ENCODE data around the gene COL21A1. TPM values are rescaled to one million over a fixed set of nuclear protein-coding genes. Genes with fewer than 3 reads are reported as not detected.

The COL21A1 gene
- polyA plus RNA-seq, 2 of the 4 experiments (the other 2 are of a cell fraction): 1.4 to 3.3 TPM

DNA sequence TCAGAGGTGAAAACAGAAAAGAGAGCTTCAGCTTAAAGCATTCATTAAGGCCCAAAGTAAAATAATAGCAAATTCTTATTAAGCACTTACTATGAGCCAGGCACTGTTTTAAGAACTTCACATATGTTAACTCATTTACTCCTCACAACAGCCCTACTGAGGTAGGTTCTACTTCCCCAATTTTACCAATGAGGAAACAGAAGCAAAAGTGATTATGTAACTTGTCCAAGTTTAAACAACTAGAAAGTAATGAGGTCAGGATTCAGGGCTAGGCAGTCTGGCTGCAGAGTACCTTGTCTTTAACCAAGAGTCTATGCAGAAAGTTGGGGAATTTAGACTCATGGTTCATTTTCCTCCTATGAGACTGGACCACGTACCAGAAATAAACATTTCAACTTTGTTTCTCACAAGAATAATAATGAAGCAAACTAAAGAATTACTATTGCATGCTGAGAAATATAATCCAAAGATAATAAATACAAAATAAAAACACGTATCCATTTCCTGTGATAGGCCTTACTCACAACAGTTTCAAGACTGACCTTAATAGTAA, 3.8 kb downstream of the COL21A1 start:
- ATAC-seq (no peak), DNase-seq (ENCODE audit: low read depth in 1 of 2, low spot score in 1 of 2) (no peak), FAIRE-seq (no peak)
- POLR2A ChIA-PET: no interaction called here
- Histone ChIP-seq H3K9me3 (no peaks in the 10 kb centered on the region), H3K27ac (no peak overlapping the region), H3K4me3 (no peak overlapping the region), H3K4me1 (peaks cover 21% of the 10 kb centered on the region), H3K4me2 (no peak overlapping the region)
- WGBS (ENCODE audit: missing lambda C conversion rate): 86% methylated on average over 2 of the region's 2 CpGs
- CTCF ChIA-PET: no interaction called here
- TF ChIP-seq CBX8 (IDR thresholded peaks at IDR 0.05): no peak
- TF ChIP-seq, protein P1, sequence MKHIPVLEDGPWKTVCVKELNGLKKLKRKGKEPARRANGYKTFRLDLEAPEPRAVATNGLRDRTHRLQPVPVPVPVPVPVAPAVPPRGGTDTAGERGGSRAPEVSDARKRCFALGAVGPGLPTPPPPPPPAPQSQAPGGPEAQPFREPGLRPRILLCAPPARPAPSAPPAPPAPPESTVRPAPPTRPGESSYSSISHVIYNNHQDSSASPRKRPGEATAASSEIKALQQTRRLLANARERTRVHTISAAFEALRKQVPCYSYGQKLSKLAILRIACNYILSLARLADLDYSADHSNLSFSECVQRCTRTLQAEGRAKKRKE (CRISPR knock-in tag; IDR thresholded peaks at IDR 0.05; ENCODE audit: low read depth): no peak
- TF ChIP-seq NPAS2 (CRISPR knock-in tag; IDR thresholded peaks at IDR 0.05; ENCODE audit: borderline replicate concordance): no peak
- TF ChIP-seq ZFP36 (IDR thresholded peaks at IDR 0.05; ENCODE audit: borderline replicate concordance, partially characterized antibody): no peak
- TF ChIP-seq CBX2 (IDR thresholded peaks at IDR 0.05; ENCODE audit: borderline replicate concordance, low read depth): no peak
- TF ChIP-seq HOXB5 (CRISPR knock-in tag; IDR thresholded peaks at IDR 0.05): no peak
- TF ChIP-seq HOXB13 (CRISPR knock-in tag; IDR thresholded peaks at IDR 0.05; ENCODE audit: low read depth): no peak
- TF ChIP-seq RCOR1 (IDR thresholded peaks at IDR 0.05; ENCODE audit: low read depth, low read length): no peak
- TF ChIP-seq EHMT2 (IDR thresholded peaks at IDR 0.05; ENCODE audit: low read depth): no peak
- no peak for TF ChIP-seq RFX5 (IDR thresholded peaks at IDR 0.05)
- no peak for TF ChIP-seq TFCP2L1 (CRISPR knock-in tag; IDR thresholded peaks at IDR 0.05)
- TF ChIP-seq, protein P2, sequence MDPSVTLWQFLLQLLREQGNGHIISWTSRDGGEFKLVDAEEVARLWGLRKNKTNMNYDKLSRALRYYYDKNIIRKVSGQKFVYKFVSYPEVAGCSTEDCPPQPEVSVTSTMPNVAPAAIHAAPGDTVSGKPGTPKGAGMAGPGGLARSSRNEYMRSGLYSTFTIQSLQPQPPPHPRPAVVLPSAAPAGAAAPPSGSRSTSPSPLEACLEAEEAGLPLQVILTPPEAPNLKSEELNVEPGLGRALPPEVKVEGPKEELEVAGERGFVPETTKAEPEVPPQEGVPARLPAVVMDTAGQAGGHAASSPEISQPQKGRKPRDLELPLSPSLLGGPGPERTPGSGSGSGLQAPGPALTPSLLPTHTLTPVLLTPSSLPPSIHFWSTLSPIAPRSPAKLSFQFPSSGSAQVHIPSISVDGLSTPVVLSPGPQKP (IDR thresholded peaks at IDR 0.05; ENCODE audit: low read depth, low read length): no peak
- TF ChIP-seq, protein P3, sequence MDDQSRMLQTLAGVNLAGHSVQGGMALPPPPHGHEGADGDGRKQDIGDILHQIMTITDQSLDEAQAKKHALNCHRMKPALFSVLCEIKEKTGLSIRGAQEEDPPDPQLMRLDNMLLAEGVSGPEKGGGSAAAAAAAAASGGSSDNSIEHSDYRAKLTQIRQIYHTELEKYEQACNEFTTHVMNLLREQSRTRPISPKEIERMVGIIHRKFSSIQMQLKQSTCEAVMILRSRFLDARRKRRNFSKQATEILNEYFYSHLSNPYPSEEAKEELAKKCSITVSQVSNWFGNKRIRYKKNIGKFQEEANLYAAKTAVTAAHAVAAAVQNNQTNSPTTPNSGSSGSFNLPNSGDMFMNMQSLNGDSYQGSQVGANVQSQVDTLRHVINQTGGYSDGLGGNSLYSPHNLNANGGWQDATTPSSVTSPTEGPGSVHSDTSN (IDR thresholded peaks at IDR 0.05): no peak
- no peak for TF ChIP-seq FOXS1 (CRISPR knock-in tag; IDR thresholded peaks at IDR 0.05)
- TF ChIP-seq BHLHE40 (IDR thresholded peaks at IDR 0.05; ENCODE audit: low read depth, low read length): no peak
- no peak for TF ChIP-seq KDM1A (IDR thresholded peaks at IDR 0.05; ENCODE audit: low read depth)
- no peak for TF ChIP-seq PHF8 (IDR thresholded peaks at IDR 0.05; ENCODE audit: borderline replicate concordance, low read depth)
- no peak for TF ChIP-seq JUNB (IDR thresholded peaks at IDR 0.05)
- no peak for TF ChIP-seq NR3C1 (IDR thresholded peaks at IDR 0.05)

DNA sequence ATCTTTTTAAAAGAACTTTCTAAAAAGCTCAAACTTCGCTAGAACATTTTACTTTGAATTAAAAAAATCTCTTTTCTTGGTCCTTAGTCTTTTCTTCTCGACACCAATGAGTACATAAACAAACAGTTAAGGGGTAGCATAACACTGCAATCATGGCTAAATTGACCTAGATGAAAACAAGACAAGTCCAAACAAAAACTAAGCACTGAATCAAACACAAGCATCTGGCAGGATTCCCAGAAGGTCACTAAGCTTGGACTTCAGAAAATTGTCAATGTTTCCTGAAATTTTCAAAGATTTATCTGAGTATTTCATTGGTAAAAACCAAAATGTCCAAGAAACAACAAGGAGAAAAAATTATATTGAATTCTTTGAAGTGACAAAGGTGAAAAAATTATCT, 5.0 kb downstream of the COL21A1 start:
- ATAC-seq: no peak
- 1% methylated on average over 2 of the region's 2 CpGs for WGBS (ENCODE audit: missing lambda C conversion rate)
- ChIA-PET POLR2A (no interaction called here), CTCF (no interaction called here)
- no peak overlapping the region for H3K27ac ChIP-seq
- H3K9me3 ChIP-seq: no peaks in the 10 kb centered on the region
- H3K4me3 ChIP-seq: no peak overlapping the region
- no peak for TF ChIP-seq POLR2AphosphoS2 (conservative IDR thresholded peaks at IDR 0.05; ENCODE audit: low read length)
- no peak for TF ChIP-seq TP53 (CRISPR knock-in tag; IDR thresholded peaks at IDR 0.05)
- TF ChIP-seq EP300 (IDR thresholded peaks at IDR 0.05): no peak
- no peak for TF ChIP-seq ZFP36 (IDR thresholded peaks at IDR 0.05; ENCODE audit: borderline replicate concordance, partially characterized antibody)
- TF ChIP-seq JUN (IDR thresholded peaks at IDR 0.05): no peak
- TF ChIP-seq ZSCAN20 (CRISPR knock-in tag; IDR thresholded peaks at IDR 0.05): no peak
- TF ChIP-seq FOSB (CRISPR knock-in tag; IDR thresholded peaks at IDR 0.05): no peak
- TF ChIP-seq KDM1A (IDR thresholded peaks at IDR 0.05; ENCODE audit: low read depth): no peak
- no peak for TF ChIP-seq GATA3 (IDR thresholded peaks at IDR 0.05; ENCODE audit: borderline replicate concordance)
- TF ChIP-seq POLR2A (IDR thresholded peaks at IDR 0.05; ENCODE audit: low read length): no peak
- TF ChIP-seq EHMT2 (IDR thresholded peaks at IDR 0.05; ENCODE audit: low read depth): no peak
- TF ChIP-seq, protein P4, sequence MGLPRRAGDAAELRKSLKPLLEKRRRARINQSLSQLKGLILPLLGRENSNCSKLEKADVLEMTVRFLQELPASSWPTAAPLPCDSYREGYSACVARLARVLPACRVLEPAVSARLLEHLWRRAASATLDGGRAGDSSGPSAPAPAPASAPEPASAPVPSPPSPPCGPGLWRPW (IDR thresholded peaks at IDR 0.05): no peak
- TF ChIP-seq JUNB (IDR thresholded peaks at IDR 0.05): no peak
- no peak for TF ChIP-seq CEBPB (IDR thresholded peaks at IDR 0.05)
- FAIRE-seq: no peak
- H3K4me1 ChIP-seq: peaks cover 21% of the 10 kb centered on the region
- DNase-seq (ENCODE audit: low read depth in 1 of 2, low spot score in 1 of 2): no peak
- peak overlapping the region; percentile 46 for H3K4me2 ChIP-seq
